ENCODE data around the gene SPTSSB.

SPTSSB gene

GRCh38 chr3:161412123-161412522 lies 40.8 kb upstream of the SPTSSB start:
- no peak for DNase-seq (ENCODE audit: low spot score)
- Histone ChIP-seq H3K4me1 (ENCODE audit: control insufficient read depth in 2 of 2, insufficient read depth in 1 of 2, low read depth in 1 of 2, low read length in 2 of 2) (no peaks in the 10 kb centered on the region), H2AFZ (ENCODE audit: low read length) (no peak overlapping the region), H2BK120ac (ENCODE audit: low read depth, low read length) (no peak overlapping the region), H3K18ac (ENCODE audit: low read length) (no peak overlapping the region), H2BK15ac (ENCODE audit: low read length) (no peak overlapping the region), H3K9ac (ENCODE audit: low read depth, low read length, poor library complexity) (no peak overlapping the region), H2BK5ac (ENCODE audit: low read length) (no peak overlapping the region), H3K36me3 (replicated peaks in 1 of 2; ENCODE audit: control insufficient read depth in 2 of 2, insufficient read depth in 2 of 2, low read length in 2 of 2) (no peaks in the 10 kb centered on the region), H4K91ac (ENCODE audit: low read depth, low read length, poor library complexity) (no peak overlapping the region), H2BK12ac (ENCODE audit: low read length) (no peak overlapping the region), H3K4ac (ENCODE audit: low read length) (no peak overlapping the region), H3K79me1 (ENCODE audit: low read depth, low read length) (no peaks in the 10 kb centered on the region), H4K8ac (ENCODE audit: low read depth, low read length) (no peak overlapping the region), H3K23ac (ENCODE audit: low read depth, low read length, poor library complexity) (no peak overlapping the region), H3K27me3 (ENCODE audit: control insufficient read depth in 3 of 3, insufficient read depth in 3 of 3, low read depth in 1 of 3, low read length in 3 of 3) (no peaks in the 10 kb centered on the region), H3K9me3 (replicated peaks in 1 of 2; ENCODE audit: control insufficient read depth in 2 of 2, insufficient read depth in 1 of 2, low read depth in 1 of 2, low read length in 2 of 2) (no peaks in the 10 kb centered on the region), H3K27ac (replicated peaks; ENCODE audit: low read length) (no peak overlapping the region), H3K14ac (ENCODE audit: low read length) (no peak overlapping the region), H3K4me2 (ENCODE audit: insufficient read depth, low read length, poor library complexity, severe bottlenecking) (no peak overlapping the region), H2AK5ac (ENCODE audit: low read depth, low read length) (no peak overlapping the region), H3K4me3 (ENCODE audit: low read length in 2 of 2) (no peak overlapping the region)
- no CpG with 5 or more reads among the region's 1 CpG for WGBS, 2 donors (ENCODE audit: extremely low coverage in 2 of 2, insufficient read length in 2 of 2, insufficient replicate concordance in 1 of 2)

- Histone ChIP-seq H2BK120ac (ENCODE audit: low read depth, low read length) (no peak overlapping the region), H3K14ac (ENCODE audit: low read length) (no peak overlapping the region), H4K8ac (ENCODE audit: low read depth, low read length) (no peak overlapping the region), H3K27ac (replicated peaks; ENCODE audit: low read length) (no peak overlapping the region), H3K18ac (ENCODE audit: low read length) (no peak overlapping the region), H2BK15ac (ENCODE audit: low read length) (no peak overlapping the region), H2AFZ (ENCODE audit: low read length) (no peak overlapping the region), H3K27me3 (ENCODE audit: control insufficient read depth in 3 of 3, insufficient read depth in 3 of 3, low read depth in 1 of 3, low read length in 3 of 3) (no peaks in the 10 kb centered on the region), H3K9me3 (replicated peaks in 1 of 2; ENCODE audit: control insufficient read depth in 2 of 2, insufficient read depth in 1 of 2, low read depth in 1 of 2, low read length in 2 of 2) (no peaks in the 10 kb centered on the region), H4K91ac (ENCODE audit: low read depth, low read length, poor library complexity) (no peak overlapping the region), H2AK5ac (ENCODE audit: low read depth, low read length) (no peak overlapping the region), H3K4me1 (ENCODE audit: control insufficient read depth in 2 of 2, insufficient read depth in 1 of 2, low read depth in 1 of 2, low read length in 2 of 2) (no peaks in the 10 kb centered on the region), H3K23ac (ENCODE audit: low read depth, low read length, poor library complexity) (no peak overlapping the region), H3K36me3 (replicated peaks in 1 of 2; ENCODE audit: control insufficient read depth in 2 of 2, insufficient read depth in 2 of 2, low read length in 2 of 2) (no peaks in the 10 kb centered on the region), H3K4me2 (ENCODE audit: insufficient read depth, low read length, poor library complexity, severe bottlenecking) (no peak overlapping the region), H3K9ac (ENCODE audit: low read depth, low read length, poor library complexity) (no peak overlapping the region), H2BK5ac (ENCODE audit: low read length) (no peak overlapping the region), H2BK12ac (ENCODE audit: low read length) (no peak overlapping the region), H3K4ac (ENCODE audit: low read length) (no peak overlapping the region), H3K4me3 (ENCODE audit: low read length in 2 of 2) (no peak overlapping the region), H3K79me1 (ENCODE audit: low read depth, low read length) (no peaks in the 10 kb centered on the region)
- no peak for DNase-seq (ENCODE audit: low spot score)
- WGBS, 2 donors (ENCODE audit: extremely low coverage in 2 of 2, insufficient read length in 2 of 2, insufficient replicate concordance in 1 of 2) = no CpG with 5 or more reads among the region's 3 CpGs
These were observed 38.5 kb upstream of the SPTSSB start for GRCh38 chr3:161409858-161410257.

- peak; percentile 32 for DNase-seq (ENCODE audit: low spot score)
- Histone ChIP-seq H2BK120ac (ENCODE audit: low read depth, low read length) (no peak overlapping the region), H3K27me3 (ENCODE audit: control insufficient read depth in 3 of 3, insufficient read depth in 3 of 3, low read depth in 1 of 3, low read length in 3 of 3) (no peaks in the 10 kb centered on the region), H3K14ac (ENCODE audit: low read length) (no peak overlapping the region), H3K18ac (ENCODE audit: low read length) (no peak overlapping the region), H3K9ac (ENCODE audit: low read depth, low read length, poor library complexity) (no peak overlapping the region), H4K91ac (ENCODE audit: low read depth, low read length, poor library complexity) (no peak overlapping the region), H2BK5ac (ENCODE audit: low read length) (no peak overlapping the region), H2AK5ac (ENCODE audit: low read depth, low read length) (no peak overlapping the region), H3K4me3 (ENCODE audit: low read length in 2 of 2) (no peak overlapping the region), H3K79me1 (ENCODE audit: low read depth, low read length) (no peaks in the 10 kb centered on the region), H2AFZ (ENCODE audit: low read length) (no peak overlapping the region), H2BK15ac (ENCODE audit: low read length) (no peak overlapping the region), H3K4me1 (ENCODE audit: control insufficient read depth in 2 of 2, insufficient read depth in 1 of 2, low read depth in 1 of 2, low read length in 2 of 2) (no peaks in the 10 kb centered on the region), H3K4me2 (ENCODE audit: insufficient read depth, low read length, poor library complexity, severe bottlenecking) (no peak overlapping the region), H3K23ac (ENCODE audit: low read depth, low read length, poor library complexity) (no peak overlapping the region), H3K27ac (replicated peaks; ENCODE audit: low read length) (no peak overlapping the region), H4K8ac (ENCODE audit: low read depth, low read length) (no peak overlapping the region), H3K36me3 (replicated peaks in 1 of 2; ENCODE audit: control insufficient read depth in 2 of 2, insufficient read depth in 2 of 2, low read length in 2 of 2) (no peaks in the 10 kb centered on the region), H2BK12ac (ENCODE audit: low read length) (no peak overlapping the region), H3K9me3 (replicated peaks in 1 of 2; ENCODE audit: control insufficient read depth in 2 of 2, insufficient read depth in 1 of 2, low read depth in 1 of 2, low read length in 2 of 2) (no peaks in the 10 kb centered on the region), H3K4ac (ENCODE audit: low read length) (no peak overlapping the region)
- WGBS, 2 donors (ENCODE audit: extremely low coverage in 2 of 2, insufficient read length in 2 of 2, insufficient replicate concordance in 1 of 2) = no CpG with 5 or more reads among the region's 3 CpGs
These were observed 37.8 kb upstream of the SPTSSB start for GRCh38 chr3:161409069-161409468.

DNA sequence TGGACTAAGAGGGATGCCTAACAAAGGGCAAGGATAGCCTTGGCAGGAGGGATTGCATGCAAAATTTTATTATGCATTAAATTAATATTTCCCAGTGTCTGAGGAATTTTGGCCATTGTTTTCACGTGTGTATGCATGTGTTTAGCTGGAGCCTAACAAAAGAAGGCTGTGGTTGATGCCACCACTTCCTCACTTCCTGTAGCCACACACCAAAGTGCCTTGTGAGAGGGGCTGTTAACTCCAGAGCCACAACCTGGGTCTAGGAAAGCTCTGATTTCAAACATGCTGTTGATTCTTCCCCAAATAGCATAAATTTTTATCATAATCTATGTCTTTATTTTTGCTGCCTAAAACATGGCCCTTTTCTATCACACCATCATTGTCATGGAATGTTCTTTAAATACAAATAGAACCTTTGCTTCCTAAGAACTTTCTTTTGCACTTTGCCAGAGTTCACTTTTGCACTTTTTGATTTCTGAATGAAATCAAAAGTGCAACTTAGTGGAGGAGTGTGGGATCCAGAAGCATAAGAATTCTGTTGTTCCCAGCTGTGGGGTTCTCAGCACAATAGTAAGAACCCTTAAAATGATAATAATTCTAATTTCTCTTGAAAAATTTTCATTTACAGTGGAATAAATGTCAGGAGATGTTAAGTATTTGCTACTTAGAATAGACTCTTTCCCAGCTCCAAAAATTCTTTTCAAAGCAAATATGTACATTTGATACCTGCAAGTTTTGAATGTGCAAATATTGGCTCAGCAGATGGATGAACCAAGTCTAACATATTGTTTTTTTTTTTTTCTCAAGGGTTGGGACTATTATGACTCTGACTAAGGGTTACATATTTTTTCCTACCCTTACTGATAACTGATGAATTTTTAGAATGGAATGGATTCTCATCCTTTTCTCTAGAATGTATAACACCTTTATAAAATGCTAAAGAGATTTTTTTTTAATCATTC lies 35.6 kb upstream of the SPTSSB start:
- H3K36me3 ChIP-seq (replicated peaks in 1 of 2; ENCODE audit: control insufficient read depth in 2 of 2, insufficient read depth in 2 of 2, low read length in 2 of 2) = no peaks in the 10 kb centered on the region
- H2BK5ac ChIP-seq (ENCODE audit: low read length) = no peak overlapping the region
- no CpG with 5 or more reads among the region's 1 CpG for WGBS, 2 donors (ENCODE audit: extremely low coverage in 2 of 2, insufficient read length in 2 of 2, insufficient replicate concordance in 1 of 2)
- no peak overlapping the region for H4K8ac ChIP-seq (ENCODE audit: low read depth, low read length)
- H3K14ac ChIP-seq (ENCODE audit: low read length) = no peak overlapping the region
- H3K18ac ChIP-seq (ENCODE audit: low read length) = no peak overlapping the region
- no peaks in the 10 kb centered on the region for H3K79me1 ChIP-seq (ENCODE audit: low read depth, low read length)
- no peak overlapping the region for H3K9ac ChIP-seq (ENCODE audit: low read depth, low read length, poor library complexity)
- no peak overlapping the region for H2AK5ac ChIP-seq (ENCODE audit: low read depth, low read length)
- H3K27ac ChIP-seq (replicated peaks; ENCODE audit: low read length) = no peak overlapping the region
- H2BK120ac ChIP-seq (ENCODE audit: low read depth, low read length) = no peak overlapping the region
- H3K9me3 ChIP-seq (replicated peaks in 1 of 2; ENCODE audit: control insufficient read depth in 2 of 2, insufficient read depth in 1 of 2, low read depth in 1 of 2, low read length in 2 of 2) = no peaks in the 10 kb centered on the region
- H2BK15ac ChIP-seq (ENCODE audit: low read length) = no peak overlapping the region
- H4K91ac ChIP-seq (ENCODE audit: low read depth, low read length, poor library complexity) = no peak overlapping the region
- H2AFZ ChIP-seq (ENCODE audit: low read length) = no peak overlapping the region
- no peak overlapping the region for H3K4me3 ChIP-seq (ENCODE audit: low read length in 2 of 2)
- H3K27me3 ChIP-seq (ENCODE audit: control insufficient read depth in 3 of 3, insufficient read depth in 3 of 3, low read depth in 1 of 3, low read length in 3 of 3) = no peaks in the 10 kb centered on the region
- H3K4ac ChIP-seq (ENCODE audit: low read length) = no peak overlapping the region
- no peak overlapping the region for H2BK12ac ChIP-seq (ENCODE audit: low read length)
- H3K23ac ChIP-seq (ENCODE audit: low read depth, low read length, poor library complexity) = no peak overlapping the region
- H3K4me2 ChIP-seq (ENCODE audit: insufficient read depth, low read length, poor library complexity, severe bottlenecking) = no peak overlapping the region
- DNase-seq (ENCODE audit: low spot score) = no peak
- no peaks in the 10 kb centered on the region for H3K4me1 ChIP-seq (ENCODE audit: control insufficient read depth in 2 of 2, insufficient read depth in 1 of 2, low read depth in 1 of 2, low read length in 2 of 2)
